Motor neuron (in vitro differentiated cells): Measurements from ENCODE around the gene C11orf98. TPM values are rescaled to one million over a fixed set of nuclear protein-coding genes. Genes with fewer than 3 reads are reported as not detected.
"Not testable (repeated sequence)": the region's sequence is repeated elsewhere in the genome, so short reads cannot be mapped to it uniquely, and the experiment has no call there.

Experiments
- ATAC-seq, 8 experiments: fragments of 200-7000 bp; cut with Tn5 transposase; replicated peaks in 6 of 8; 2 replicates each; pipeline ENCODE4 v1.8.0; 2021; ENCODE audit warnings: mild to moderate bottlenecking in 8 of 8, moderate library complexity in 8 of 8
- H3K27ac ChIP-seq, 2 donors: fragments of 250-450 bp; sonication (Bioruptor Pico); 2 replicates each; pipeline ENCODE4 v1.9.0; 2021; ENCODE audit warnings: antibody characterized with exemption in 2 of 2, mild to moderate bottlenecking in 2 of 2, moderate library complexity in 1 of 2
- H3K4me1 ChIP-seq, 2 donors: fragments of 250-450 bp; sonication (Bioruptor Pico); replicated peaks in 1 of 2; 2 replicates each; pipeline ENCODE4 v1.6.1; 2021; ENCODE audit warnings: antibody characterized with exemption in 2 of 2, mild to moderate bottlenecking in 2 of 2, moderate library complexity in 1 of 2
- H3K4me3 ChIP-seq, 5 donors: fragments of 250-450 bp; sonication (Bioruptor Pico); 2 replicates each; pipeline ENCODE4 v1.9.0; 2021; ENCODE audit warnings: antibody characterized with exemption in 5 of 5, mild to moderate bottlenecking in 5 of 5, moderate library complexity in 4 of 5
- WGBS, 10 experiments: fragments of 450-650 bp; shearing (Covaris generic); methylation state at CpG; one replicate each; pipeline ENCODE4 v1.0.0; 2022; 5-methylcytosine and 5-hydroxymethylcytosine counted together
- in situ Hi-C, 9 experiments: fragments of 400-800 bp; cut with MboI; loops; one replicate each; pipeline ENCODE4 v1.15.0; 2021; ENCODE audit warnings: low sequenced_read_pairs in 9 of 9, low pct_unique_long_range_greater_than_20kb in 2 of 9; ENCODE audit not compliant: unreplicated experiment in 9 of 9
- total RNA-seq, 8 experiments: library from RNA; unstranded; fragments of 300-600 nt; gene quantifications; 2 replicates each; pipeline versions ENCODE4 v1.2.3 to v1.2.4, GENCODE V29; 2022

Gene C11orf98
- total RNA-seq, 8 experiments from 2014 or later, result 51.9 to 159 (median 95.0) TPM

DNA sequence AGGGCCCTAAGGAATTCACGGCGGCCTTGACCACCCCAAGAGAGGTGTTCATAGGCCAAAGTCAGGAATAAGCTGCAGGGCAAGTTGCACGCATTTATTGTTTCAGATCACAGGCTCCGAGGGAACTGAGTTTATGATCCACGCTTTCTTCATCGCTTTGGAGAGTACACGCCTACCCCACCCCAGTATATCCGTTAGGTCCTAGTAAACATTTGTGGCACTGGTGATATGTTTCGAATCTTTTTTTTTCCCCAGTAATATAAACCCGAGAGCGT is 19.4 kb downstream of the C11orf98 start:
- in situ Hi-C loops, result no loop called here
- Histone ChIP-seq H3K27ac (peak overlapping the region; percentile 94 to 98), H3K4me1 (peaks cover 12 to 14% of the 10 kb centered on the region in 2 donors), H3K4me3 (peak overlapping the region; percentile 72 to 96 (median 92))
- ATAC-seq, result peak in 2 of 8 experiments; percentile 4 to 5
- 0 to 30% (median 5%) methylated on average over 2 to 9 of the region's 11 CpGs; no CpG with 5 or more reads in 4 of the 10 experiments for WGBS, 10 experiments

DNA sequence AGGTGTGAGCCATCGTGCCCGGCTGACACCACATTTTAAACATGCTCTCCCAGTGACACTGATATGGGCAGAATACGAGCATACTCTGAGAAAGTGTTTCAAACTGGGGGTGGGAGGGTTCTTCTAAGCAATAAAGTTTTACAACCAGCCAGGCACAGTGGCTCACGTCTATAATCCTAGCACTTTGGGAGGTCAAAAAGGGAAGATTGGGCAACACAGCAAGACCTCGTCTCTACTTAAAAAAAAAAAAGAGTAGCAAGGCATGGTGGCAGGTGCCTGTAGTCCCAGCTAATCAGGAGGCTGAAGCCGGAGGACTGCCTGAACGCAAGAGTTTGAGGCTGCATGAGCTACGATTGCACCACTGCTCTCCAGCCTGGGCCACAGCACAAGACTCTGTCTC is 20.8 kb downstream of the C11orf98 start:
- 69 to 100% (median 96%) methylated on average over 1 to 7 of the region's 8 CpGs; no CpG with 5 or more reads in 2 of the 10 experiments for WGBS, 10 experiments
- Histone ChIP-seq H3K4me3 (no peak overlapping the region), H3K4me1 (peaks cover 12 to 14% of the 10 kb centered on the region in 2 donors), H3K27ac (no peak overlapping the region)
- no peak for ATAC-seq
- in situ Hi-C loops, result no loop called here

DNA sequence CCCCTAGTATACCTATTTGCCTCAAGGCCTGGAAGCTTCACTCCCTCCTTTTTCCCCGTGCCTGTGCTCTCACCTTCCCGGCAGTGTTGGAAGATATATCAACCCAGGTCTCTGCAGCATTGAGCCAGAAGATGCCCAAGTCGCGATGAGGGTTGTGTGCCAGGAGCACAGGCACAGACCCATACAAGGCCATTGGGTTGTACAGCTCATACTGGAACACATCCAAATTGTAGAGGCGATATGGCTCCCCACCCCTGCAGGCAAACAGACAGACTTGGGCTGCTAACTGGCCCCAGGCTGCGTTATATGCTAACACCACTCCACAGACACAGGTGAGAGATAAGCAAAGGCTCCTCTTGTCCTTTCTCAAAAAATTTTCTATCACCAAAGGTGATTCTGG is 32.5 kb downstream of the C11orf98 start:
- ATAC-seq, result no peak
- Histone ChIP-seq H3K4me1 (no peaks in the 10 kb centered on the region), H3K27ac (no peak overlapping the region), H3K4me3 (no peak overlapping the region)
- WGBS, 10 experiments, result 67 to 100% (median 90%) methylated on average over 1 to 6 of the region's 6 CpGs; no CpG with 5 or more reads in 6 of the 10 experiments
- in situ Hi-C loops, result no loop called here

DNA sequence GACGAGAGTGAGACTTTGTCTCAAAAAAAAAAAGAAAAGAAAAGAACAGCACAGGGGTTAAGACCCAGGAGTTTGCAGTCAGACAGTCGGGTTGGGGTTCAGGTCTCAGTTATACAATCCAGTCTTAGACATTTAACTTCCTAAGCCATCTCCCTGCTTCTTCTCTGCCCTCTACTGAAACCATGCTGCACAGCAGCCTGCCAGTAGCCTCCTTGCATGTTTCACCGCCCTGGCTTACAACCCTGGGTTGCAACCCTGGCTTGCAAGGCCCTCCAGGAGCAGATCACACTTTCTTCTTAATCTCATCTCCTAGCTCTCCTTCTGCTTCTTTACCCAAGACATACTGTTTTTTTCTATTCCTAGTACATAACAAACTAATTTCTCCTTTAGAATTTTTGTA is 37.3 kb downstream of the C11orf98 start:
- Histone ChIP-seq H3K4me1 (peaks cover under 1% of the 10 kb centered on the region in 2 donors), H3K4me3 (no peak overlapping the region), H3K27ac (no peak overlapping the region)
- 58 to 100% (median 98%) methylated on average over 1 to 3 of the region's 3 CpGs; no CpG with 5 or more reads in 2 of the 10 experiments for WGBS, 10 experiments
- peak in 1 of 8 experiments; percentile 45 for ATAC-seq
- in situ Hi-C loops, result no loop called here

- Histone ChIP-seq H3K4me3 (peak overlapping the region; percentile 15 to 88 (median 59)), H3K27ac (peak overlapping the region; percentile 78 to 92), H3K4me1 (peaks cover 12 to 14% of the 10 kb centered on the region in 2 donors)
- no peak for ATAC-seq
- WGBS, 10 experiments, result 58 to 94% (median 90%) methylated on average over 2 to 5 of the region's 7 CpGs; no CpG with 5 or more reads in 4 of the 10 experiments
- in situ Hi-C loops, result no loop called here
Measured at GRCh38 chr11:62622476-62623089, 42.4 kb downstream of the C11orf98 start.

- Histone ChIP-seq H3K4me3 (peak within 1 kb of the TSS; percentile 53 to 88 (median 59)), H3K27ac (peak within 1 kb of the TSS; percentile 78 to 92), H3K4me1 (peaks cover 12 to 14% of the 10 kb centered on the region in 2 donors)
- 0 to 54% (median 10%) methylated on average over 1 to 7 of the region's 77 CpGs; no CpG with 5 or more reads in 2 of the 10 experiments for WGBS, 10 experiments
- ATAC-seq, result peak; percentile 90 to 97 (median 96)
- in situ Hi-C loops, result no loop called here
Measured at GRCh38 chr11:62621567-62622470, 43.2 kb downstream of the C11orf98 start, which contains the start of gene B3GAT3. B3GAT3 (minus strand) TSS chr11:62621986; CDS start chr11:62621947, 39 bp downstream.

- WGBS, 10 experiments, result 10 to 83% (median 30%) methylated on average over 3 to 7 of the region's 8 CpGs; no CpG with 5 or more reads in 1 of the 10 experiments
- ATAC-seq, result no peak
- Histone ChIP-seq H3K4me3 (peak overlapping the region; percentile 53 to 88 (median 59)), H3K4me1 (peaks cover 12 to 14% of the 10 kb centered on the region in 2 donors), H3K27ac (peak overlapping the region; percentile 78 to 85)
- in situ Hi-C loops, result no loop called here
Measured at GRCh38 chr11:62621027-62621566, 43.9 kb downstream of the C11orf98 start.

- ATAC-seq, H3K4me3 ChIP-seq, H3K27ac ChIP-seq, H3K4me1 ChIP-seq, in situ Hi-C loops: not testable (repeated sequence)
- 100% methylated on average over 1 to 3 of the region's 14 CpGs; no CpG with 5 or more reads in 8 of the 10 experiments for WGBS, 10 experiments
Measured at GRCh38 chr11:62616957-62617356, 48.1 kb downstream of the C11orf98 start.

- in situ Hi-C loops, result no loop called here
- no peak overlapping the region for H3K27ac ChIP-seq
- H3K4me1 ChIP-seq, result peaks cover 3 to 4% of the 10 kb centered on the region in 2 donors
- WGBS, 10 experiments, result 75 to 100% (median 86%) methylated on average over 1 to 3 of the region's 7 CpGs; no CpG with 5 or more reads in 6 of the 10 experiments
- ATAC-seq, result no peak
- H3K4me3 ChIP-seq, result no peak overlapping the region
Measured at GRCh38 chr11:62615521-62615920, 49.5 kb downstream of the C11orf98 start.

DNA sequence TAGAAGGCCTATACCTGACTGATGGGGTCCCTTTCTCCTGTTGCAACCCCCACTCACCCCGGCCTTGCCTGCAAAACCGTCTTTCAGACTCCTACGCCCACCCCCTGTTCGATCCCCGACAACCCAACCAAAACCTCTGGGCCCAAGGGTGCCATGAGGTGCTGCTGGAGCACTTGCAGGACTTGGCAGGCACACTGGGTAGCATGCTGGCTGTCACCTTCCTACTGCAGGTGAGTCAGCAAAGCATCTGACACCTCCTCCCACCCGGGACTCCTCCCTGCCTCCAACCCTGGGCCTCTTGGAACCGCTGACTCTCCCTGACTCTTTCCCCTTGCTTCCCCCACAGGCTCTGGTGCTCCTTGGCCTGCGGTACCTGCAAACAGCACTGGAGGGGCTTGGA is 50.7 kb downstream of the C11orf98 start:
- H3K27ac ChIP-seq, result peak overlapping the region in 1 of 2 donors; percentile 10
- in situ Hi-C loops, result no loop called here
- peak in 2 of 8 experiments; percentile 6 to 20 for ATAC-seq
- WGBS, 10 experiments, result 60 to 100% (median 100%) methylated on average over 1 of the region's 8 CpGs; no CpG with 5 or more reads in 7 of the 10 experiments
- H3K4me3 ChIP-seq, result no peak overlapping the region
- peaks cover 2 to 3% of the 10 kb centered on the region in 2 donors for H3K4me1 ChIP-seq

DNA sequence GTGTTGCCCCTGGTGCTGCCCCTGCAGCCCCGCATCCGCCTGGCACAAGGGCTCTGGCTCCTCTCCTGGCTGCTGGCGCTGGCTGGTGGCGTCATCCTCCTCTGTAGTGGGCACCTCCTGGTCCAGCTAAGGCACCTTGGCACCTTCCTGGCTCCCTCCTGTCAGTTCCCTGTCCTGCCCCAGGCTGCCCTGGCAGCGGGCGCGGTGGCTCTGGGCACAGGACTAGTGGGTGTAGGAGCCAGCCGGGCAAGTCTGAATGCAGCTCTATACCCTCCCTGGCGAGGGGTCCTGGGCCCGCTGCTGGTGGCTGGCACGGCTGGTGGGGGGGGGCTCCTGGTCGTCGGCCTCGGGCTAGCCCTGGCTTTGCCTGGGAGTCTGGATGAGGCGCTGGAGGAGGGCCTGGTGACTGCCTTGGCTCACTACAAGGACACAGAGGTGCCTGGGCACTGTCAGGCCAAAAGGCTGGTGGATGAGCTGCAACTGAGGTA is 51.7 kb downstream of the C11orf98 start:
- H3K4me1 ChIP-seq, result peaks cover 2 to 3% of the 10 kb centered on the region in 2 donors
- in situ Hi-C loops, result no loop called here
- ATAC-seq, result peak in 5 of 8 experiments; percentile 1 to 9 (median 4)
- WGBS, 10 experiments, result 85 to 92% methylated on average over 2 to 4 of the region's 15 CpGs; no CpG with 5 or more reads in 8 of the 10 experiments
- H3K27ac ChIP-seq, result peak overlapping the region in 1 of 2 donors; percentile 10
- peak overlapping the region in 3 of 5 donors; percentile 35 to 46 (median 44) for H3K4me3 ChIP-seq
